Neuronal stem cell (in vitro differentiated cells): ENCODE measurements around the gene SUV39H2.

Source experiments
- DNase-seq: peaks from one replicate; pipeline ENCODE4 v3.0.0-alpha.2; 2013; ENCODE audit warnings: low spot score
- H2AFZ ChIP-seq: one replicate; pipeline ENCODE4 v1.6.1; 2013; ENCODE audit warnings: mild to moderate bottlenecking, low read length, inconsistent platforms
- H2AK5ac ChIP-seq: 2 replicates; pipeline ENCODE4 v1.6.1; 2013; ENCODE audit warnings: low read depth, mild to moderate bottlenecking, inconsistent platforms, low read length, moderate library complexity, mixed read lengths
- H2BK120ac ChIP-seq: 2 replicates; pipeline ENCODE4 v1.6.1; 2013; ENCODE audit warnings: low read depth, mild to moderate bottlenecking, inconsistent platforms, low read length, moderate library complexity, mixed read lengths
- H2BK12ac ChIP-seq: one replicate; pipeline ENCODE4 v1.6.1; 2013; ENCODE audit warnings: low read length, inconsistent platforms
- H2BK15ac ChIP-seq: 2 replicates; pipeline ENCODE4 v1.6.1; 2013; ENCODE audit warnings: mild to moderate bottlenecking, low read length, inconsistent platforms, mixed read lengths
- H2BK5ac ChIP-seq: one replicate; pipeline ENCODE4 v1.6.1; 2013; ENCODE audit warnings: inconsistent platforms, mild to moderate bottlenecking, low read length, moderate library complexity
- H3K14ac ChIP-seq: one replicate; pipeline ENCODE4 v1.6.1; 2013; ENCODE audit warnings: low read length, inconsistent platforms
- H3K18ac ChIP-seq: 2 replicates; pipeline ENCODE4 v1.6.1; 2013; ENCODE audit warnings: low read length, inconsistent platforms
- H3K23ac ChIP-seq: 2 replicates; pipeline ENCODE4 v1.6.1; 2013; ENCODE audit warnings: low read depth, mild to moderate bottlenecking, mixed read lengths, low read length, inconsistent platforms; ENCODE audit not compliant: poor library complexity
- H3K27ac ChIP-seq: replicated peaks from 3 replicates; pipeline ENCODE4 v1.5.1; 2013; ENCODE audit warnings: low read length, inconsistent platforms
- H3K27me3 ChIP-seq, 3 experiments: 2 replicates each; pipeline ENCODE4 v1.6.1; 2013; ENCODE audit warnings: low read length in 3 of 3, mild to moderate bottlenecking in 2 of 3, inconsistent platforms in 1 of 3, low read depth in 1 of 3, mixed read lengths in 1 of 3, moderate library complexity in 1 of 3; ENCODE audit not compliant: control insufficient read depth in 3 of 3, insufficient read depth in 3 of 3
- H3K36me3 ChIP-seq, 2 donors: replicated peaks in 1 of 2; 2 replicates each; pipeline ENCODE4 v1.6.1; 2013; ENCODE audit warnings: low read length in 2 of 2; ENCODE audit not compliant: control insufficient read depth in 2 of 2, insufficient read depth in 2 of 2
- H3K4ac ChIP-seq: 2 replicates; pipeline ENCODE4 v1.6.1; 2013; ENCODE audit warnings: inconsistent platforms, mild to moderate bottlenecking, low read length, moderate library complexity
- H3K4me1 ChIP-seq, 2 donors: 1 replicate in 1 of 2; 2 replicates in 1 of 2; pipeline ENCODE4 v1.6.1; 2013; ENCODE audit warnings: low read length in 2 of 2, low read depth in 1 of 2; ENCODE audit not compliant: control insufficient read depth in 2 of 2, insufficient read depth in 1 of 2
- H3K4me2 ChIP-seq: one replicate; pipeline ENCODE4 v1.6.1; 2013; ENCODE audit warnings: mild to moderate bottlenecking, low read length, inconsistent platforms; ENCODE audit not compliant: insufficient read depth, poor library complexity, severe bottlenecking
- H3K4me3 ChIP-seq, 2 donors: 2 replicates each; pipeline ENCODE4 v1.5.1; 2013; ENCODE audit warnings: low read length in 2 of 2, mild to moderate bottlenecking in 2 of 2, inconsistent platforms in 1 of 2, moderate library complexity in 1 of 2
- H3K79me1 ChIP-seq: one replicate; pipeline ENCODE4 v1.6.1; 2013; ENCODE audit warnings: low read depth, mild to moderate bottlenecking, inconsistent platforms, low read length, moderate library complexity
- H3K9ac ChIP-seq: one replicate; pipeline ENCODE4 v1.6.1; 2013; ENCODE audit warnings: mild to moderate bottlenecking, low read depth, low read length, inconsistent platforms; ENCODE audit not compliant: poor library complexity
- H3K9me3 ChIP-seq, 2 donors: replicated peaks in 1 of 2; 2 replicates each; pipeline versions ENCODE3 to v1.6.1; 2013; ENCODE audit warnings: low read length in 2 of 2, mild to moderate bottlenecking in 2 of 2, inconsistent platforms in 1 of 2, low read depth in 1 of 2, mixed read lengths in 1 of 2, moderate library complexity in 1 of 2; ENCODE audit not compliant: control insufficient read depth in 2 of 2, insufficient read depth in 1 of 2
- H4K8ac ChIP-seq: one replicate; pipeline ENCODE4 v1.6.1; 2013; ENCODE audit warnings: low read depth, mild to moderate bottlenecking, inconsistent platforms, low read length, moderate library complexity
- H4K91ac ChIP-seq: one replicate; pipeline ENCODE4 v1.6.1; 2013; ENCODE audit warnings: low read length, low read depth, mild to moderate bottlenecking, inconsistent platforms; ENCODE audit not compliant: poor library complexity
- WGBS, 2 donors: extraction: QIAGEN DNeasy Blood & Tissue Kit; methylation state at CpG; one replicate each; pipeline ENCODE4 v1.1.7; 2013; ENCODE audit warnings: missing lambda C conversion rate in 2 of 2, mixed read lengths in 1 of 2; ENCODE audit not compliant: insufficient read length in 2 of 2, insufficient replicate concordance in 1 of 2; ENCODE audit errors: extremely low coverage in 2 of 2; 5-methylcytosine and 5-hydroxymethylcytosine counted together

SUV39H2 gene

DNA sequence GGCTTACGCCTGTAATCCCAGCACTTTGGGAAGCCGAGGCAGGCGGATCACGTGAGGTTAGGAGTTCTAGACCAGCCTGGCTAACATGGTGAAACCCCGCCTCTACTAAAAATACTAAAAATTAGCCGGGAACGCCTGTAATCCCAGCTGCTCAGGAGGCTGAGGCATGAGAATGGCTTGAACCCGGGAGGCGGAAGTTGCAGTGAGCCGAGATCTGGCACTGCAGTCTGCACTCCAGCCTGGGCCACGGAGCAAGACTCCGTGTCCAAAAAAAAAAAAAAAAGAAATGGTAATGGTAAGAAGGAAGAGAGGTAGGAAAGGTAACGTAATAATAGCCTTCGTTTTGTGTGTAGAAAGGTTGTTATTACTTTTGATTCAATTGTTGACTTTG, 39.4 kb upstream of the SUV39H2 start:
- Histone ChIP-seq H2AK5ac (no peak overlapping the region), H3K27me3 (no peaks in the 10 kb centered on the region), H3K9ac (no peak overlapping the region), H2BK15ac (no peak overlapping the region), H3K4me2 (peak overlapping the region; percentile 68), H3K36me3 (peaks cover 30 to 47% of the 10 kb centered on the region in 2 donors), H3K27ac (no peak overlapping the region), H2AFZ (peak overlapping the region; percentile 94), H3K4me1 (peaks cover 3 to 4% of the 10 kb centered on the region in 2 donors), H4K8ac (no peak overlapping the region), H3K18ac (no peak overlapping the region), H2BK12ac (no peak overlapping the region), H3K9me3 (no peaks in the 10 kb centered on the region), H2BK120ac (no peak overlapping the region), H3K14ac (no peak overlapping the region), H4K91ac (no peak overlapping the region), H3K23ac (no peak overlapping the region), H3K4me3 (peak overlapping the region; percentile 91 to 98), H3K79me1 (peaks cover 7% of the 10 kb centered on the region), H3K4ac (no peak overlapping the region), H2BK5ac (no peak overlapping the region)
- 100% methylated on average over 2 of the region's 14 CpGs for WGBS, 2 donors
- DNase-seq, result no peak

DNA sequence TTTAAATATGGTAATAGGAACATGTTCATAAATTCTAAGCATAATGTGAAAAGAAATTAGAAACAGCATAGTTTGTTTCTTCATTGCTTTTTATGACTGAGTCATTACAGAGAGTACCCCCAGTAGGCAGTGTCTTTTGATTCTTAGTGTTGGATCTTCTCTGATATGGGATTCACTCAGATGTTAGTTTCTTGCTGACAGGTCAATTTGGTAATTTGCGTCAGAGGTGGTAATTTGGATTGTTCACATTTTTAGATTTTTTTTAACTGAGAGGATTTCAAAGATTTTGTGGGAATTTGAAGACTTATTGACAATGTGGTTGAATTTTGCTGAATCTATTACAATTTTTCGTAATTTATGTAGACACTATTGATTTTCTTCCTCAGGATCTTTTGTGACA, 38.5 kb upstream of the SUV39H2 start:
- Histone ChIP-seq H3K4me2 (no peak overlapping the region), H3K36me3 (peaks cover 29 to 56% of the 10 kb centered on the region in 2 donors), H3K9ac (no peak overlapping the region), H3K27ac (no peak overlapping the region), H3K14ac (no peak overlapping the region), H3K18ac (no peak overlapping the region), H2BK120ac (no peak overlapping the region), H2AFZ (no peak overlapping the region), H4K91ac (no peak overlapping the region), H2AK5ac (no peak overlapping the region), H3K4me1 (peaks cover 3 to 4% of the 10 kb centered on the region in 2 donors), H3K4me3 (no peak overlapping the region), H2BK12ac (no peak overlapping the region), H4K8ac (no peak overlapping the region), H2BK5ac (no peak overlapping the region), H3K4ac (no peak overlapping the region), H3K27me3 (no peaks in the 10 kb centered on the region), H2BK15ac (no peak overlapping the region), H3K79me1 (peaks cover 7% of the 10 kb centered on the region), H3K23ac (no peak overlapping the region), H3K9me3 (no peaks in the 10 kb centered on the region)
- no CpG with 5 or more reads among the region's 2 CpGs for WGBS, 2 donors
- DNase-seq, result no peak

DNA sequence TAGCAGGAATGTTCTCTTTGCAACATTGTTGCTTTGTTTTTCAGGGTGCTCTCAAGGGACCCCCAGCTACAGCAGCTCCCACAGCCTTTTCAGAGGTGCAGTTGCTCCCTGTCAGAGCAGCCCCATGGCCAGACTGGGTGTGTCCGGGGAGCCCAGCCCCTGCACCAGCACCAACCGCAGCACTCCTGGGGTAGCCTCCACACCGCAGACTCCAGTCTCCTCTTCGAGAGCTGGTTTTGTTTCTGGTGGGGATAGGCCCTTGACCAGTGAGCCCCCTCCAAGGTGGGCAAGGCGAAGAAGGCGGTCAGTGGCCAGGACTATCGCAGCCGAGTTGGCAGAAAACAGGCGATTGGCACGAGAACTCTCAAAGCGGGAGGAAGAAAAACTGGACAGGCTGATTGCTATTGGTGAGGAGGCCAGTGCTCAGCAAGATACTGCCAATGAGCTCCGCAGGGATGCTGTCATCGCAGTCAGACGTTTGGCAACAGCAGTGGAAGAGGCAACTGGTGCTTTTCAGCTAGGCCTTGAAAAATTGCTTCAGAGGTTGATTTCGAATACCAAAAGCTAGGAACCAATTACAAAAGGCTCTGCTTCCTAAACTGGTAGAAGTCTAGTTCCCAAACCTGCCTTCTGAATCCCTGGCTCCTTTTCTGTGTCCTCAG, 35.2 kb upstream of the SUV39H2 start:
- Histone ChIP-seq H2BK5ac (peak overlapping the region; percentile 94), H4K91ac (no peak overlapping the region), H2BK15ac (no peak overlapping the region), H3K4me3 (peak overlapping the region in 1 of 2 donors; percentile 25), H3K4me1 (peaks cover 0 to 4% of the 10 kb centered on the region in 2 donors), H3K9me3 (no peaks in the 10 kb centered on the region), H3K4ac (no peak overlapping the region), H4K8ac (no peak overlapping the region), H3K4me2 (no peak overlapping the region), H2BK12ac (no peak overlapping the region), H3K27ac (no peak overlapping the region), H2BK120ac (no peak overlapping the region), H3K14ac (no peak overlapping the region), H2AFZ (no peak overlapping the region), H3K79me1 (peaks cover 4% of the 10 kb centered on the region), H2AK5ac (no peak overlapping the region), H3K18ac (no peak overlapping the region), H3K27me3 (no peaks in the 10 kb centered on the region), H3K36me3 (peaks cover 31 to 73% of the 10 kb centered on the region in 2 donors), H3K23ac (no peak overlapping the region), H3K9ac (no peak overlapping the region)
- no peak for DNase-seq
- no CpG with 5 or more reads among the region's 15 CpGs for WGBS, 2 donors

DNA sequence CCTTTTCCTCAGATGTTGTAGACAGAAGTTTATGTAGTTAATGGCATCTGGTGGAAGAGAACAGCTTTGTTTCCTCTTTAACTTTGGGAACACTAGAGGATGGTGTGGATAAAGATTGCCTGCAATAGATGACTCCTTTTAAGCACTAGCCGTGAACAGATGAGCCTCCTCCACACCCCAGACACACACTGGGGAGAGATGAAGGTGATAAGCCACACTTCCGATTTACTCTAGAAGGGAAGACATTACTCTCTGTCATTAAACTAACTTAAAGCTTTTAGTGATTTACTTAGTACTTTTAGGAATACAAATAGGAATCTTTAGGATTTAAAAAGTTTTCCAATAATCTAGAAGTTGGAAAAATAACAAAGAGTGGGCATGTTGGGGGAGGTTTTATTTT, 33.7 kb upstream of the SUV39H2 start:
- H3K36me3 ChIP-seq, result peaks cover 32 to 84% of the 10 kb centered on the region in 2 donors

More for the DNA sequence above, 33.7 kb upstream of the SUV39H2 start:
- Histone ChIP-seq H4K91ac (no peak overlapping the region), H4K8ac (no peak overlapping the region), H3K27me3 (no peaks in the 10 kb centered on the region), H2BK12ac (no peak overlapping the region), H3K4ac (no peak overlapping the region), H3K23ac (no peak overlapping the region), H2BK15ac (no peak overlapping the region), H2BK120ac (no peak overlapping the region), H2BK5ac (no peak overlapping the region), H3K14ac (no peak overlapping the region), H2AFZ (no peak overlapping the region), H2AK5ac (no peak overlapping the region), H3K27ac (no peak overlapping the region), H3K9ac (no peak overlapping the region), H3K79me1 (peaks cover 2% of the 10 kb centered on the region), H3K9me3 (no peaks in the 10 kb centered on the region), H3K4me2 (no peak overlapping the region), H3K4me3 (no peak overlapping the region), H3K18ac (no peak overlapping the region), H3K4me1 (no peaks in the 10 kb centered on the region)
- DNase-seq, result no peak
- WGBS, 2 donors, result no CpG with 5 or more reads among the region's 2 CpGs
